HepG2 (cell line): ENCODE results near the gene PLCB4. TPM values are rescaled to one million over a fixed set of nuclear protein-coding genes. Genes with fewer than 3 reads are reported as not detected.

Experiments used
- ATAC-seq: fragments of 200-7000 bp; cut with Tn5 transposase; 3 replicates; pipeline ENCODE4 v1.9.1; 2020; ENCODE audit warnings: mild to moderate bottlenecking, moderate library complexity
- BruUV-seq: library from RNA; stranded (reverse); fragments of 400-500 nt; replicated peaks from 2 replicates; lab custom pipeline; 2021; lab: Mats Ljungman, UMichigan
- CTCF ChIA-PET: fragments of 300-600 bp; formaldehyde crosslinking; extraction: SDS; loops from one replicate; lab custom pipeline; 2021; ENCODE audit warnings: low total read pairs, inconsistent platforms, low intra/inter-chr PET ratio; lab: Yijun Ruan, JAX
- POLR2A ChIA-PET: fragments of 350-600 bp; sonication (Branson Sonifier 250); formaldehyde crosslinking; loops from one replicate; lab custom pipeline; 2020; ENCODE audit warnings: antibody characterized with exemption, inconsistent platforms; lab: Yijun Ruan, JAX
- DNase-seq: peaks from one replicate; pipeline ENCODE4 v3.0.0-alpha.2; 2015; ENCODE audit warnings: low spot score
- FAIRE-seq: peaks from 3 replicates; lab custom pipeline; 2011; peaks lifted over from hg19 to GRCh38; lab: Jason Lieb, UNC
- H2AFZ ChIP-seq: one replicate; pipeline ENCODE4 v1.6.1; 2011; ENCODE audit warnings: low read length, inconsistent platforms
- H3K27ac ChIP-seq: fragments of 300-600 bp; 3 replicates; pipeline ENCODE4 v1.8.0; 2011; ENCODE audit warnings: mixed run types, mild to moderate bottlenecking, mixed read lengths, low read length, inconsistent platforms; ENCODE audit not compliant: insufficient read depth; ENCODE audit errors: extremely low read length
- H3K27me3 ChIP-seq, 2 experiments: fragments of 200-600 bp in 1 of 2; 2 replicates in 1 of 2; 3 replicates in 1 of 2; pipeline versions ENCODE4 v1.6.0 to v1.8.0; 2011; ENCODE audit warnings: low read length in 2 of 2, mild to moderate bottlenecking in 2 of 2, moderate library complexity in 2 of 2, inconsistent platforms in 1 of 2; ENCODE audit not compliant: insufficient read depth in 2 of 2, control insufficient read depth in 1 of 2
- H3K36me3 ChIP-seq, 2 experiments: fragments of 200-600 bp in 1 of 2; replicated peaks in 1 of 2; 2 replicates in 1 of 2; 3 replicates in 1 of 2; pipeline versions ENCODE4 v1.5.1 to v1.8.0; 2011; ENCODE audit warnings: low read length in 2 of 2, inconsistent platforms in 1 of 2; ENCODE audit not compliant: insufficient read depth in 2 of 2, control insufficient read depth in 1 of 2
- H3K4me1 ChIP-seq: 2 replicates; pipeline ENCODE4 v1.5.1; 2012; ENCODE audit warnings: low read length, inconsistent platforms; ENCODE audit not compliant: insufficient read depth
- H3K4me2 ChIP-seq: 2 replicates; pipeline ENCODE4 v1.6.0; 2011; ENCODE audit warnings: low read depth, low read length, inconsistent platforms
- H3K4me3 ChIP-seq, 3 experiments: fragments of 200-600 bp in 1 of 3; sonication (generic), shearing (Covaris generic) in 1 of 3; replicated peaks in 1 of 3; 2 replicates each; pipeline ENCODE4 v1.5.1; 2011 to 2016; ENCODE audit warnings: low read length in 3 of 3, inconsistent platforms in 2 of 3, low read depth in 2 of 3, mild to moderate bottlenecking in 2 of 3, control low read depth in 1 of 3, mixed read lengths in 1 of 3; ENCODE audit not compliant: insufficient read depth in 1 of 3
- H3K79me2 ChIP-seq: one replicate; pipeline ENCODE4 v1.6.1; 2011; ENCODE audit warnings: low read length, inconsistent platforms; ENCODE audit not compliant: insufficient read depth
- H3K9ac ChIP-seq: 2 replicates; pipeline ENCODE4 v1.6.0; 2011; ENCODE audit warnings: mild to moderate bottlenecking, low read depth, low read length, inconsistent platforms; ENCODE audit not compliant: insufficient read depth
- H3K9me3 ChIP-seq: 2 replicates; pipeline ENCODE4 v1.5.1; 2012; ENCODE audit warnings: mild to moderate bottlenecking, low read length
- H4K20me1 ChIP-seq: 2 replicates; pipeline ENCODE4 v1.6.0; 2011; ENCODE audit warnings: inconsistent platforms, mild to moderate bottlenecking, low read length, moderate library complexity; ENCODE audit not compliant: insufficient read depth
- AGO2 ChIP-seq: fragments of 200-400 bp; formaldehyde crosslinking; optimal IDR thresholded peaks from 2 replicates; pipeline ENCODE3; 2017; ENCODE audit warnings: mild to moderate bottlenecking, low read depth, low read length, moderate library complexity
- GATAD2A ChIP-seq: IDR thresholded peaks from 2 replicates; pipeline ENCODE4 v1.6.1; 2016
- GPBP1L1 ChIP-seq: sonication (generic); formaldehyde crosslinking; IDR thresholded peaks from 2 replicates; pipeline ENCODE4 v1.5.0; 2020; ENCODE audit warnings: mild to moderate bottlenecking, missing genetic modification reagents
- NR2F2 ChIP-seq: IDR thresholded peaks from 2 replicates; pipeline ENCODE4 v1.6.1; 2012; ENCODE audit warnings: low read depth, inconsistent platforms, borderline replicate concordance
- SCMH1 ChIP-seq: sonication (generic); formaldehyde crosslinking; IDR thresholded peaks from 2 replicates; pipeline ENCODE4 v1.9.0; 2021; ENCODE audit warnings: missing genetic modification reagents, mild to moderate bottlenecking, borderline replicate concordance
- SP5 ChIP-seq: IDR thresholded peaks from 2 replicates; pipeline ENCODE4 v1.6.1; 2016; ENCODE audit warnings: low read depth, borderline replicate concordance
- TMF1 ChIP-seq: sonication (generic); formaldehyde crosslinking; IDR thresholded peaks from 2 replicates; pipeline ENCODE4 v1.8.1; 2022; ENCODE audit warnings: low read depth, missing genetic modification reagents
- ZBTB38 ChIP-seq: sonication (generic); formaldehyde crosslinking; IDR thresholded peaks from 2 replicates; pipeline ENCODE4 v1.5.1; 2020; ENCODE audit warnings: mild to moderate bottlenecking, missing genetic modification reagents
- ZNF230 ChIP-seq: sonication (generic); formaldehyde crosslinking; IDR thresholded peaks from 2 replicates; pipeline ENCODE4 v1.4.0; 2020; ENCODE audit warnings: mild to moderate bottlenecking, missing genetic modification reagents
- ZNF33B ChIP-seq: sonication (generic); formaldehyde crosslinking; IDR thresholded peaks from 2 replicates; pipeline ENCODE4 v1.5.1; 2020; ENCODE audit warnings: mild to moderate bottlenecking, missing genetic modification reagents
- ZNF563 ChIP-seq: sonication (generic); formaldehyde crosslinking; IDR thresholded peaks from 2 replicates; pipeline ENCODE4 v1.8.0; 2022; ENCODE audit warnings: mild to moderate bottlenecking, moderate library complexity, missing genetic modification reagents
- ZNF891 ChIP-seq: sonication (generic); formaldehyde crosslinking; IDR thresholded peaks from 2 replicates; pipeline ENCODE4 v1.5.0; 2020; ENCODE audit warnings: mild to moderate bottlenecking, missing genetic modification reagents
- WGBS: methylation state at CpG from one replicate; pipeline ENCODE4 v1.1.6; 2017; ENCODE audit warnings: low lambda C conversion rate; 5-methylcytosine and 5-hydroxymethylcytosine counted together
- in situ Hi-C: cut with HindIII; loops from 2 replicates; pipeline ENCODE4 v1.10.0; 2017; ENCODE audit warnings: low pct_unique_long_range_greater_than_20kb; ENCODE audit not compliant: extremely low pct_ligation_motif_present
- intact Hi-C: fragments of 100-400 bp; cut with micrococcal nuclease; formaldehyde crosslinking; loops from one replicate; pipeline ENCODE4 v1.10.0; 2022; ENCODE audit not compliant: unreplicated experiment
- polyA plus RNA-seq, 8 experiments: library from polyadenylated mRNA; depleted of rRNA in 3 of 8; stranded (reverse) in 7 of 8; unstranded in 1 of 8; fragments of >200 nt; fragmentation: Illumina TruSeq in 4 of 8; extraction: Trizol in 4 of 8; gene quantifications; 2 replicates each; pipeline versions ENCODE4 v1.2.1 to v1.2.3, GENCODE V29; 2011 to 2016; ENCODE audit warnings: low read depth in 4 of 8, missing spikeins in 1 of 8, mixed read lengths in 1 of 8; ENCODE audit not compliant: insufficient read depth in 1 of 8
- total RNA-seq, 5 experiments: library from RNA; depleted of rRNA; stranded (reverse); fragments of >200 nt; fragmentation: Illumina TruSeq; extraction: Trizol; gene quantifications; 2 replicates each; pipeline ENCODE4 v1.2.3, GENCODE V29; 2016; ENCODE audit warnings: low read depth in 1 of 5

PLCB4 gene
- total and polyA plus RNA-seq, 2 of the 13 experiments (the other 11 are each of a cell fraction or from before 2014, with no cell fraction given), result 0.01 TPM; not detected in 1

DNA sequence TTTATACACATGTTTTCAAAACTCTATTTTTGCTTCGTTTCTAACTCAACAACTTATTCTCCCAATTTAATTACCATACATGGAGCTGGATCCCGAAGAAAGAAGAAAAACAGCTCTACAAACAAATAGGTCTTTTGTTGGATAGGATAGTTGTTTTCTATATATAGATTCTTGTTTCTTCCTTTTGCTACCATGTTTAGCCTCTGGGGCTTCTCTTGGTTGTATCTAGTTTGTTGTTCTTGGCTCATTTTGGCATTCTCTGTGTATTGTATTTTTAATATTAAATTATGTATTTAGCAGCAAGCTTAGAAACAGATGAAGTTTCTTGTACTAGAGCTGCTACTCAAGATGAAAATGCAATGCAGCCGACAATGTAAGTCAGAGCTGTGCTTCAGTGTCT lies 60.9 kb downstream of the PLCB4 start:
- ChIA-PET POLR2A (no interaction called here), CTCF (no interaction called here)
- 2% methylated on average over 3 of the region's 3 CpGs for WGBS
- in situ Hi-C loops (no loop called here), intact Hi-C loops (no loop called here)
- Histone ChIP-seq H3K27me3 (no peaks in the 10 kb centered on the region), H3K27ac (no peak overlapping the region), H3K9me3 (peaks cover 10% of the 10 kb centered on the region), H3K4me1 (no peaks in the 10 kb centered on the region), H3K4me2 (no peak overlapping the region), H3K9ac (no peak overlapping the region), H3K79me2 (no peaks in the 10 kb centered on the region), H3K36me3 (no peaks in the 10 kb centered on the region), H2AFZ (no peak overlapping the region), H4K20me1 (no peaks in the 10 kb centered on the region), H3K4me3 (no peak overlapping the region)
- DNase-seq (no peak), FAIRE-seq (no peak), ATAC-seq (no peak)
- TF ChIP-seq ZBTB38 (no peak), SCMH1 (CRISPR knock-in tag) (no peak), SP5 (CRISPR knock-in tag) (no peak), AGO2 (no peak), NR2F2 (no peak), ZNF891 (CRISPR knock-in tag) (no peak), TMF1 (CRISPR knock-in tag) (no peak), GPBP1L1 (no peak)
- BruUV-seq, result no TSS peak

- H4K20me1 ChIP-seq, result no peaks in the 10 kb centered on the region
- WGBS, result 3% methylated on average over 1 of the region's 1 CpG
- H3K4me2 ChIP-seq, result no peak overlapping the region
- in situ Hi-C loops (no loop called here), intact Hi-C loops (no loop called here)
- no peaks in the 10 kb centered on the region for H3K4me1 ChIP-seq
- DNase-seq (no peak), FAIRE-seq (no peak), ATAC-seq (no peak)
- no peaks in the 10 kb centered on the region for H3K79me2 ChIP-seq
- POLR2A ChIA-PET, result no interaction called here
- H3K36me3 ChIP-seq, result no peaks in the 10 kb centered on the region
- H3K27ac ChIP-seq, result no peak overlapping the region
- no TSS peak for BruUV-seq
- peaks cover 10% of the 10 kb centered on the region for H3K9me3 ChIP-seq
- no peak overlapping the region for H3K9ac ChIP-seq
- no peaks in the 10 kb centered on the region for H3K27me3 ChIP-seq
- H3K4me3 ChIP-seq, result no peak overlapping the region
- CTCF ChIA-PET, result no interaction called here
- no peak overlapping the region for H2AFZ ChIP-seq
- TF ChIP-seq GATAD2A (CRISPR knock-in tag) (no peak), ZNF33B (CRISPR knock-in tag) (no peak), ZNF230 (CRISPR knock-in tag) (no peak), ZNF563 (CRISPR knock-in tag) (no peak)
Measured at GRCh38 chr20:9130521-9130920, 61.6 kb downstream of the PLCB4 start.
